T-helper 2 cell treated with Interferon-gamma antibody and Interleukin-4, amounts not matched to agents 100 ng/mL and 5 ng/mL, for 36 hours (primary cell): ENCODE results near the gene AZGP1. TPM values are rescaled to one million over a fixed set of nuclear protein-coding genes. Genes with fewer than 3 reads are reported as not detected.

ENCODE experiments used
- intact Hi-C: fragments of 100-400 bp; cut with micrococcal nuclease; formaldehyde crosslinking; loops from one replicate; pipeline ENCODE4 v1.15.1; 2023
- total RNA-seq: library from RNA; stranded (reverse); gene quantifications from 2 replicates; pipeline ENCODE4 v1.2.3, GENCODE V29; 2022

Gene AZGP1
- not detected in 2 replicates for total RNA-seq

DNA sequence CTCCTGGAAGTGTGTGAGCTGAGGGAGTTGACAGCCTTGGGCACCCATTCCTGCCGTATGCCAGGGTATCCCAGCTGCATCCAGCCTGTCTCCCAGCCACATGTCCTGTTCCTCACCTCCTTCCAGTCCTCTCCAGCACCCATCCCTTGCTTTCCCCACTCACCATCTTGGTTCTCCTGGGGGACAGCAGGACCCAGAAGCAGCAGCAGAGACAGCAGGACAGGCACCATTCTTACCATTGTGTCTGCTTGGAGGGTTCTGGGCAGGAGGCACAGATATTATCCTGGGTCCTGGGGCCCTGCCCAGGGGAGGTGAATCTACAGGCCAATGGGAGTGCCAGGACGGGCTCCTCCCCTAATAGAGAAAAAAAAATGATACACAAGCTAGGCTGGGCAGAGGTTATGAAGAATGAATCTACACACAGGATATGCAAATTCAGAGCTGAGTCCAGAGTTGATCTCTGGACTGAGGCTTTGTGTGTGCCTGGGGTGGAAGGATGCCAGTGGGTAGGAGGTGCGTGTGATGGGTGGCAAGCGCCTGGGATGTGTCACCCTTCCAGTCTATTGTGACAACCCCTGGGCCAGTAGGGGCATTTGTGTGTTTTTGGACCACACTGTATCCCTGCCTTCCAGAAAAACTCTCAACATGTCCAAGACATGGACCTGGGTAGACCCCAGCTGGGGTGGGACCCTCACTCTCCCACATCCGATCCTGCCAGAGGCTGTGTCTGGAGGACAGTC, at the start of gene AZGP1:
Gene AZGP1 (minus strand): TSS at position 250 of the 740 bp plus-strand sequence. CDS start 11 bp downstream, at position 239.
- intact Hi-C loops = no loop called here

DNA sequence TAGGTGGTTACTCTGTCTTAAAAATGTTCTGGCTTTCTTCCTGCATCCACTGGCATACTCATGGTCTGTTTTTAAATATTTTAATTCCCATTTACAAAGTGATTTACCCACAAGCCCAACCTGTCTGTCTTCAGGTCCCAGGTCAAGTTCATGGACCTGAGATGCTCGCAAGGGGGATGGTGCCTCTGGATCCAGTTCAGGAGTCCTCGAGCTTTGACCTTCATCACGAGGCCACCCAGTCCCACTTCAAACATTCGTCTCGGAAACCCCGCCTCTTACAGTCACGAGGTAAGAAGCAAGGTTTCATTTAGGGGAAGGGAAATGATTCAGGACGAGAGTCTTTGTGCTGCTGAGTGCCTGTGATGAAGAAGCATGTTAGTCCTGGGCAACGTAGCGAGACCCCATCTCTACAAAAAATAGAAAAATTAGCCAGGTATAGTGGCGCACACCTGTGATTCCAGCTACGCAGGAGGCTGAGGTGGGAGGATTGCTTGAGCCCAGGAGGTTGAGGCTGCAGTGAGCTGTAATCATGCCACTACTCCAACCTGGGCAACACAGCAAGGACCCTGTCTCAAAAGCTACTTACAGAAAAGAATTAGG, 48.3 kb upstream of the AZGP1 start:
- intact Hi-C loops = no loop called here

DNA sequence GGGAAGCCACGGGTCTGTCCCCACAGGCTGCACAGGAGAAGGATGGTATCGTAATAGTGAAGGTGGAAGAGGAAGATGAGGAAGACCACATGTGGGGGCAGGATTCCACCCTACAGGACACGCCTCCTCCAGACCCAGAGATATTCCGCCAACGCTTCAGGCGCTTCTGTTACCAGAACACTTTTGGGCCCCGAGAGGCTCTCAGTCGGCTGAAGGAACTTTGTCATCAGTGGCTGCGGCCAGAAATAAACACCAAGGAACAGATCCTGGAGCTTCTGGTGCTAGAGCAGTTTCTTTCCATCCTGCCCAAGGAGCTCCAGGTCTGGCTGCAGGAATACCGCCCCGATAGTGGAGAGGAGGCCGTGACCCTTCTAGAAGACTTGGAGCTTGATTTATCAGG, 47.7 kb upstream of the AZGP1 start:
- intact Hi-C loops = no loop called here

DNA sequence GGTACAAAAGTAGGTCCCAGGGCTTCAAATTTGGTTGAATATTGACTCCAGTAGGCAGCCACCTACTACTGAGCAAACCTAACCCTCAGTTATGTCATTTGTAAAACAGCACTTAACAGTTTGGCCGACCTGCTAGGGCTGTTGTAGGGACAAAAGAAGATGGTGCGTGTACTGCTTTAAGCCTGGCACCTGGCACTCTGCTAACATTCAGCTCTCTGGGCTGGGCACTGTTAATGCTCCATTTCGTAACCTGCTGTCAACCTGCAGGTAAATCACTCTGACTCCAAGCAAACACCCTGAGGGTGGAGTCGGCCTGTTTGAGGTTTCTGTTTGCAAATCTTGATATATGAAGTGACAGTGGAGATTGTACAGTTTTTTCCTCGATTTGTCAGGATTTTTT, 46.8 kb upstream of the AZGP1 start:
- intact Hi-C loops = no loop called here

DNA sequence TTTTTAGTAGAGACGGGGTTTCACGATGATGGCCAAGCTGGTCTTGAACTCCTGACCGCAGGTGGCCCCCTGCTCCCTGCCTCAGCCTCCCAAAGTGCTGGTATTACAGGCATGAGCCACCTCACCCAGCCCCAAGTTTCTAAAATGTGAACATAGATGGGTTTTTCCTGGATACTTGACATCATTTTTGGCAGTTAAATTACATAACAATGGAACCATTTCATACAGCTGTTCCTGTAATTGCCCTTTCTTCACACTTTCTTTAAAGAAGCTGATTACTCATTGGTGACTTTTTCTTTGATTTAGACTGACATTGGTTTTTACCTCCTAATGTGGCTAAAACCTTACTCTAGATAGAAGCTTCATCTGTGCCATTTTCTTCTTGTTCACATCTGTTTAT, 45.5 kb upstream of the AZGP1 start:
- intact Hi-C loops = no loop called here

DNA sequence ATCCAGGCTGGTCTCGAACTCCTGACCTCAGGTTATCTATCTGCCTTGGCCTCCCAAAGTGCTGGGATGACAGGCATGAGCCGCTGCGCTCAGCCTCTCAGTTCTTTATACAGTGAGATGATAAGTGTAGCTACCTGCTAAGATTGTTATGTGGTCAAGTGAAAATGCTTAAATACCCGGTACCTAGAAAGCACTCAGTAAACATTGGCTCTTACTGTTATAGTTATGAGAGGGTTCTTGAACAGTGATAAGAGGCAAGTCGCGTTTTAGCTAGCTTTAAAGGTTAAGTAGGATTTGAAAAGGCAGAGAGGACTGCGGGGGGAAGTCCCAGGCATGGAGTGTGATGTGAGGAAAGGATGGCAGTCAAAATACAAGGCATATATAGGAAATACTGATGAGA, 44.1 kb upstream of the AZGP1 start:
- intact Hi-C loops = loop anchor here (10.0 kb wide), 1 partner anchor 465 kb away; the partner anchor contains the start of genes FAM200A and ZNF655

DNA sequence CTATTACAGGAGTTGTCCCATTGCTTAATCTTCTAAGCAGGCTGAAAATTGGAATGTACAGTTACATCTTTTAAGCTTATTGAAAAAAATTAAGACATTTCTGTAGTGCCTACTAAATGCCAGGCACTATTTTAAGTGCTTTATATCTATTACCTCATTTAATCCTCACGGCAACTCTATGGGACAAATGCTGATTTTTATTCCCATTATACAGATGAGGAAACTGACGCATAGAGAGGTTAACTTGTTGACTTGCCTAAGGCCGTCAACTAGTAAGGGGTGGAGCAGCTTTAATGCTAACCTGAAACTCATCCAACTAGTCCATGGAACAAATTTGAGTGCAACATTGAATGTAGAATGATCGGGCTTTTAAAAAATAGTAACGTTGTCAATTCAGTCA, 42.0 kb upstream of the AZGP1 start:
- intact Hi-C loops = loop anchor here (2.0 to 10.0 kb wide), 2 partner anchors 21 to 463 kb away; partner anchors contain the start of genes FAM200A and ZNF655

DNA sequence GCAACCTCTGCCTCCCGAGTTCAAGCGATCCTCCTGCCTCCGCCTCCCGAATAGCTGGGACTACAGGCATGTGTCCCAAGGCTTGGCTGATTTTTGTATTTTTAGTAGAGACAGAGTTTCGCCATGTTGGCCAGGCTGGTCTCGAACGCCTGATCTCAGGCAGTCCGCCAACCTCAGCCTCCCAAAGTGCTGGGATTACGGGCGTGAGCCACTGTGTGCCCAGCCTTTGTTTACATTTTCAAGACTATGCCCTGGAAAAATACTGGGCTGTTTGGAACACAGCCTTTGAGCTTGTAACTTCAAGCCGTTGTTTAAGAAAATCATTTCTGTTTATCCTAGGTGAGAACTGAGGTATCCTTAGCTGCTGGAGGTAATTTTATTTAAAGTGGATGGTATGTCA, 41.5 kb upstream of the AZGP1 start:
- intact Hi-C loops = loop anchor here (2.0 to 10.0 kb wide), 2 partner anchors 20 to 462 kb away; partner anchors contain the start of genes FAM200A and ZNF655

DNA sequence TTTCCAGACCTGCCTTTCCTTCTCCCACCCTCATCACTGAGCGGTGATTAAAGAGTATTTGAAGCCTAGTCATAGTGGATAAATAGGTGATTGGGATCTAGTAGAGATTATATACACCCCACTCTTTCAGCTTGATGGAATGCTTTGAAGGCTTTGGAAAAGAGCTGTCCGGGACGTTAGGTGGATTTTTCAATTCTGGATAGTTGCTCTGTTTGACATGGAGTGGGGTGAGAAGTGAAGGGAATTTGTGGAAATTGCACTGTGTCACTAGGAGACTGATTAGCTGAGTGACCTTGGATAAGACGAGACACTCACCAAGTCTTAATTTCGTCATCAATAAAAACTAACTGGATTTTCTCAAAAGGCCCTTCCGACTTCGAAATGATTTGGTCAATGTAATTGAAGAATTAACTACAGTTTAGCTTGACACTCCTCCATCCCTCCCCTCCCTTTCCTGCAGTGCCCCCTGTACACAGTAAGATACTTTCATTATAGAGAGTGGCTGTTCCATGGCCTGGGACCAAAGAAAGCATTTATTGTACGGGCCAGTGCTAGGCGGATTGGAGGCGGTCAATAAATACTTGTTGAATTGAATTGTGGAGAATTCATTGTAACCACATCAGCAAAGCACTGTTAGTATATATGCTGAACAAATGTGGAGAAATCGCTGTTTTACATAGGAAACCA, 40.5 kb upstream of the AZGP1 start:
- intact Hi-C loops = loop anchor here (2.0 to 10.0 kb wide), 2 partner anchors 20 to 462 kb away; partner anchors contain the start of genes FAM200A and ZNF655

DNA sequence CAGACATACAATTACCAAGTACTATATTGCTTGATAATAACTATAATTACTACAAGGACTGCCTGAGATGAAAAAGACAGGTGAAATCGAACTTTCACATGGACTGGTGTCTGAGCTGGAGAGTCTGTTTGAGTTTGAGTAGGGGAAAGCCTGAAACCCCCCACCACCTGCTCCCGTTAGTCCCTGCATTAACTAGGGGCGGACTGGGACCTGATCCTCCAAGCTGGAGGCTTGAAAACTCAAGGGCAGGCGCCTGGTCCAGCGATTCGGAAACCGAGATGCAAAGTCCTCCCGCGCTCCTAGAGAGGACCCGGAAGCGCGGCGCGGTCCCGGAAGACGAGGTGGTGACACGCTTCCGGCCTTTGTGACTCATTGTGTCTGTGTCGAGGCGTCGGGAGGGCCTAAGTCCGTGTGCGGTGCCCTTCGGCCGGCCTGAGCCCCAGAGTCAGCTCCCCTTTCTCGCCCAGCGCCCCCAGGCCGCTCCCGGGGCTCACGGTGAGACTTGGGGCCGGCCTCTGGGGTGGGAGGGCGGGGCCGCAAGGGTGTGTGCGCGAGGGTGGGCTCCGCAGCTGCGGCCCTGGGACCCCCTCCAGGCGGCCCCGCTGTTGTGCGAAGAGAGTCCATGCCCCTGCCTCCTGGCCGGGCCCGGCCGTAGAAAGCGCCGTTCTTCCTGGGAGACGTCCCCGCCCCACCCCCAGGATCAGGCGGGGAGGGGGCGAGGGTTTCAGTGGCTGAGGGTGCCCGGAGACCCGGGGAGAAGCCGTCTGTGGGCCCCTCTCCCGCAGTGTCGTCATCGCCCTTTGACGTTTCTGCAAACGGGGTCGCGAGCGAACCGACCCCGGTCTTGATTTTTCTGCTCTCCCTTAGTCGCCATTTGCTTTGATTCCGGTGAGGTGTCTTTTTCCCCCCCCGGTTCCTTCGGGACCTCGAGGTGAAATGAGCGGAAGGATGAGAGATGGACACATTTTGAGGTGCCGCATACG, 39.7 kb upstream of the AZGP1 start, which contains the start of gene ZKSCAN1:
Gene ZKSCAN1 (plus strand): TSS at position 365 of the 983 bp plus-strand sequence. CDS start 7,911 bp downstream, outside the sequence.
- intact Hi-C loops = loop anchor here (1.0 to 10.0 kb wide), 4 partner anchors 19 to 461 kb away; partner anchors contain the start of genes FAM200A, ZNF3, ZNF655 and ZSCAN21

DNA sequence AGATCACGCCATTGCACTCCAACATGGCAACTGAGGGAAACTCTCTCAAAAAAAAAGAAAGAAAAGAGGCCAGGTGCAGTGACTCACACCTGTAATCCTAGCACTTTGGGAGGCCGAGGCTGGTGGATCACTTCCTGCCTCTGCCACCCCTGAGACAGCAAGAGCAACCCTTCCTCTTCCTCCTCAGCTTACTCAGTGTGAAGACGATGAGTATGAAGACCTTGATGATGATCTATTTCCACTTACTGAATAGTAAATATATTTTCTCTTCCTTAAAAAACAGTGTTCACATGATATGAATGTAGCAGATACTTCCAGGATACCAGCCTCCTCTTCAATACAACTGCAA, 37.5 kb upstream of the AZGP1 start:
- intact Hi-C loops = loop anchor here (10.0 kb wide), 1 partner anchor 459 kb away; the partner anchor contains the start of genes FAM200A and ZNF655

DNA sequence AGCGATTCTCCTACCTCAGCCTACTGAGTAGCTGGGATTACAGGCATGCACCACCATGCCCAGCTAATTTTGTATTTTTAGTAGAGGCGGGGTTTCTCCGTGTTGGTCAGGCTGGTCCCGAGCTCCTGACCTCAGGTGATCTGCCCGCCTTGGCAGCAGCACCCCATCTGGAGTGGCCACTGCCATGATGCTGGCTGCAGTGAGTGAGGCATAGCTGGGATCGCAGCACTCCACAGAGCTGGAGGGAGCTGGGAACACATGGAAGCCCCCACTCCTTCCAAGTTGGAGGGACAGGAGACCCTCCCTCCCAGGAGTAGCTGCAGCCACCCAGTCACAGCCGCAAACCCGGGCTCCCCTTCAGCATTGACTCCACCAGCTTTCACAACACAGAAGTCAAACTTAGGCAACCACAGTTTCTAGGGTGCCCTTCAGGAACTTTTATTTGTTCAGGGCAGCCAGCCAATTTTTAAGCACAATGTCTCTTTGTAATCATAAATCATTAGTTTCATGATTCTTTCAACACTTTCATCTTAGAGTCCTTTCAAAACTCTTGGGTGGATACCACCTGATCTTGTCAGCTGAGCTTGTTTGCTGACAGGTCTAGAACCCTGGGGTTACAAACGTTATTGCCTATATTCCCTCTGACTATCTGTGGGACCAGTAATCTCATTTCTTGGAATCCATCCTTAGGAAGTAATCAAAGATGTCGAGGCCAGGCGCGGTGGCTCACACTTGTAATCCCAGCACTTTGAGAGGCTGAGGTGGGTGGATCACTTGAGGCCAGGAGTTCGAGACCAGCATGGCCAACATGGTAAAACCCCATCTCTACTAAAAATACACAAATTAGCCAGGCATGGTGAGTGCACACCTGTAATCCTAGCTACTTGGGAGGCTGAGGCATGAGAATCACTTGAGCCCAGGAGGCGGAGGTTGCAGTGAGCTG, 36.8 kb upstream of the AZGP1 start:
- intact Hi-C loops = loop anchor here (10.0 kb wide), 1 partner anchor 458 kb away; the partner anchor contains the start of genes FAM200A and ZNF655

DNA sequence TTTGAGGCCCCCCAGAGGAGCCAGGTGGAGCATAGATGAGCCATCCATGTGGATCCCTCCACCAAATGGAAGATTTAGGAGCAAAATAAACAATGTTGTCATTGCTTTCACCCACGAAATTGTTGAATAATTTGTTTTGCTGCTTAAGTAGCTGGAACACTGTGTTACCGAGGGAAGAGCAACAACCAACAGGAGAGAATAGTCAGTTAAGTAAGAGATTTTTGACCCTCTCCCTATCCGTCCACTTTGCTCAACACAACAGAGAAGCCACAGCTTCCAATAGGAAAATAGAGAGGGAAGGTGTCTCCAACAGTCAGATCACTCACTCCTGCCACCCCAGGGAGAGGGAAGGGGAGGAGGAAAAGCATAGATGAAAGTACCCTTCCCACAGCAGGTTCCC, 35.7 kb upstream of the AZGP1 start:
- intact Hi-C loops = loop anchor here (10.0 kb wide), 1 partner anchor 457 kb away; the partner anchor contains the start of genes FAM200A and ZNF655

DNA sequence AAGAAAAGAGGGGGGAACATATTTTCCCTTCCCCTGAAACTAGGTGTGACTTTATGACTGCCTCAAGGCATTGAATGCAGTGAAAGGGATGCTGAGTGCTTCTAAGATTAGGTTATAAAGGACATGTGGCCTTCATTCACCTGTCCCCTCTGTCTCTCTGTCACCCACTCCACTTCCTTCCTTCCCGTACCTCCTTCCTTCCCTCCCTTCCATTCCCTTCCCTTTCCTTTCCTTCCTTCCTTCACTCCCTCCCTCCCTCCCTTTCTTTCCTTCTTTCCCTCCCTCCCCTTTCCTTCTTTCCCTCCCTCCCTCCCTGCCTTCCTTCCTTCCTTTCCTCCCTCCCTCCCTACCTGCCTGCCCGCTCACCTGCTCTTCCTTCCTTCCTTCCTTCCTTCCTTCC, 35.1 kb upstream of the AZGP1 start:
- intact Hi-C loops = loop anchor here (10.0 kb wide), 1 partner anchor 456 kb away; the partner anchor contains the start of genes FAM200A and ZNF655

DNA sequence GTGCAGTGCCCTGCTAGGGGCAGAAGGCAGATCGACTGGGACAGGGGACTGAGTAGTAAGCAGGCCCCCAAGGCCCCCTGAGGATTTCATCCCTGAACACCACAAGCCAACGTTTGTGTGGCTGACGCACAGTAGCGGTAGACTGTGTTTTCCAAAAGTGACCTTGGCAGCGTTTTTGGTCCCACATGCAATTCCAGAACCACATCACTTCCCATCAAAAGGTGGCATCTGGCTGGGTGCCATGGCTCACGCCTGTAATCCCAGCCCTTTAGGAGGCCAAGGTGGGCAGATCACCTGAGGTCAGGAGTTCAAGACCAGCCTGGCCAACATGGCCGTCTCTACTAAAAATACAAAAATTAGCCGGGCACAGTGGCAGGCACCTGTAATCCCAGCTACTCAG, 34.1 kb upstream of the AZGP1 start:
- intact Hi-C loops = loop anchor here (10.0 kb wide), 1 partner anchor 455 kb away; the partner anchor contains the start of genes FAM200A and ZNF655

DNA sequence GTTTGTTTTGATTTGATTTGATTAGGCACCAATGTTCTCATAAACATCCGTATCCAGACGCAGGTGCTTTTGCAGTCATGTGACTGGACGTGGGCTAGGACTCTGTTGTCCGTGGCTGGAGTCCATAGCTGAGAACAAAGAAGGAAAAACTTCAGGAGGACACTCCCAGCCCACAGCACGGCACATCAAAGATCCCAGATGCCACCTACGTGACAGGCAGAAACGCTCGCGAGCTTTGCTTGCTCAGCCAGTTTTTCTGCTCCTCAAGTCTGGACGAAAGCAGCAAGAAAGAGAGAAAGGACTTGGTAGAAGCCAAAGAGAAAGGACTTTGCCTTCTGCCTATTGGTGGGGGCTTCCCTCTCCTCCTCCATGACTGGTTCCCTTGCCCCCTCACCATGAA, 32.7 kb upstream of the AZGP1 start:
- intact Hi-C loops = no loop called here

DNA sequence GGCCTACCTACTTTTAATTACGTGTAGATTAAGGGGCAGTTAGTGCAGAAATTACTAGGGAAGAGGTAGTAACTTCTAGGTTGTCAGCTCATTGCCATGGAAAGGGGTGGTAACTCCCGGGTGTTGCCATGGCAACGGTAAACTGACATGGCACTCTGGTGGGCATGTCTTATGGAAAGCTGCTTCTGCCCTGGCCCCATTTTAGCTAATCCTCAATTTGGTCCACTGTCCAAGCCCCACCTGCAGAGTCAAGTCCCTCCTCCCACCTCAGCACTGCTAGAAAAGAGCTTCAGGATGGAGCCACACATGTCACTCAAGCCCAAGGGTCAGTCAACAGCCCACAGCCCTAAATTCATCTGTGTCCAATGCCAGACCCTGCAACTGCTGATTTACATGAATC, 32.1 kb upstream of the AZGP1 start:
- intact Hi-C loops = no loop called here

DNA sequence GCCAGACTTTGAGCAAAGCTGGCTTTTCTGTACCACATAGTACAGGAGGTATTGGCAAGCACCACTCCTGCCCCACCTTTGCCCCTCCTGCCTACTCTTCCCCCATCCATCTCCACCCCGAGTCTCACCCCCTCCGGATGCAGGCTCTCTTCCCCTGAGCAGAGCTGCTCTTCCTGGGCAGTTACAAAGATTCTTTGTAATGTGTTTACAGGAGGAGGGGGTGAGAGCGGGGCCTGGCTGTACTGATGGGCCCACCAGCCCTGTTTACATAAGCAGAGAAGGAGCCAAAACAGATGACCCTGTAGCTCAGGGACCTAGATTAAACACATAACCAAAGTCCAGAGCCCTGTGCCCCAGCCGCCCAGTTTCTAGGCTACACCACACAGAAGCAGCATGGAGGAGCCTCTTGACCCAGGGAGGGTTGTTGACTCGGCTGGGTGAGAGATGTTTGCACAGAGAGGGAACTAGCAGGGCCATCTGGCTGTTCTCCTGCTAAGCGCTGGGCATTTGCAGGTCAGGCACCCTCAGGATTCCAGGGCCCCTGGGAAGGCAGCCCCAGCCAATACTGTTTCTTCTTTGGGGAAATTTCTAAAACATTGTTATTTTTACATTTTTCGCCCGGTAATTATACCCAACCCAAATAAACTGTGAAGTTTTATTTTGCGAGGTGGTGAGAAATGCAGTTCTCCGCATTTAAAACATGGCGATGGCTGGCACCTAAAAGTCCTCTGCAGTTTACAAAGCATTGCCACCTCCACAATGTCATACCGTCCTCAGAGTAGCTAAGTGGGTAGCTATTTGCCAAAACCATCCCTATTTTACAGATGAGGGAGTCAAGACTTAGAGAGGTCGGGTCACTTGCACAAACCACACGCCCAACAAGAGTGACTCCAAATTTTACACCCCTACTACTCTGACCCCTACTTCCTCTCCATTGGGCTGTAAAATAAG, 28.2 kb upstream of the AZGP1 start:
- intact Hi-C loops = no loop called here
